GM23338 (cell line): ENCODE data around the gene EIF4G3. TPM values are rescaled to one million over a fixed set of nuclear protein-coding genes. Genes with fewer than 3 reads are reported as not detected.

Experiments
- ATAC-seq: fragments of 200-7000 bp; cut with Tn5 transposase; 3 replicates; pipeline ENCODE4 v1.9.1; 2020
- DNase-seq: peaks from one replicate; pipeline ENCODE4 v3.0.0-alpha.2; 2015; ENCODE audit warnings: low spot score
- H2AFZ ChIP-seq: fragments of 200-600 bp; sonication (generic); 2 replicates; pipeline ENCODE4 v1.8.0; 2016; ENCODE audit warnings: antibody characterized with exemption, mild to moderate bottlenecking, moderate library complexity
- H3F3A ChIP-seq: fragments of 200-600 bp; sonication (generic); replicated peaks from 2 replicates; pipeline ENCODE4 v1.8.0; 2017; ENCODE audit warnings: antibody characterized with exemption, mixed run types, low read depth
- H3K27ac ChIP-seq: fragments of 200-600 bp; sonication (generic); 2 replicates; pipeline ENCODE4 v1.6.1; 2016; ENCODE audit warnings: low read depth
- H3K27me3 ChIP-seq: fragments of 200-600 bp; sonication (generic); 2 replicates; pipeline ENCODE4 v1.8.0; 2016; ENCODE audit warnings: mild to moderate bottlenecking, mixed run types, moderate library complexity; ENCODE audit not compliant: insufficient read depth
- H3K36me3 ChIP-seq: fragments of 200-600 bp; sonication (generic); 2 replicates; pipeline ENCODE4 v1.8.0; 2016; ENCODE audit warnings: mild to moderate bottlenecking; ENCODE audit not compliant: insufficient read depth
- H3K4me1 ChIP-seq: fragments of 200-600 bp; sonication (generic); 2 replicates; pipeline ENCODE4 v1.8.0; 2016; ENCODE audit warnings: mild to moderate bottlenecking, moderate library complexity; ENCODE audit not compliant: insufficient read depth
- H3K4me2 ChIP-seq: fragments of 200-600 bp; sonication (generic); 2 replicates; pipeline ENCODE4 v1.7.1; 2017; ENCODE audit warnings: mixed run types
- H3K4me3 ChIP-seq: fragments of 200-600 bp; sonication (generic); 2 replicates; pipeline ENCODE4 v1.6.1; 2016; ENCODE audit warnings: mixed run types
- H3K79me2 ChIP-seq: fragments of 200-600 bp; sonication (generic); replicated peaks from 2 replicates; pipeline ENCODE4 v1.8.0; 2017; ENCODE audit warnings: mild to moderate bottlenecking; ENCODE audit not compliant: insufficient read depth
- H3K9me2 ChIP-seq: fragments of 200-600 bp; sonication (generic); 2 replicates; pipeline ENCODE4 v1.8.0; 2017; ENCODE audit not compliant: insufficient read depth
- H4K20me1 ChIP-seq: fragments of 200-600 bp; sonication (generic); replicated peaks from 2 replicates; pipeline ENCODE4 v1.8.0; 2017; ENCODE audit warnings: mild to moderate bottlenecking; ENCODE audit not compliant: insufficient read depth
- H3K27ac Mint-ChIP-seq: 2 replicates; pipeline ENCODE4 v1.8.0; 2020; ENCODE audit warnings: inconsistent platforms, mild to moderate bottlenecking, moderate library complexity, mixed read lengths
- H3K27me3 Mint-ChIP-seq: 3 replicates; pipeline ENCODE4 v1.8.0; 2022; ENCODE audit warnings: low read depth, mild to moderate bottlenecking, moderate library complexity, mixed read lengths, inconsistent platforms; ENCODE audit not compliant: insufficient read depth, poor library complexity
- H3K36me3 Mint-ChIP-seq: 3 replicates; pipeline ENCODE4 v1.8.0; 2021; ENCODE audit warnings: low read depth, mild to moderate bottlenecking, inconsistent platforms, moderate library complexity, mixed read lengths
- H3K4me1 Mint-ChIP-seq: 3 replicates; pipeline ENCODE4 v1.8.0; 2020; ENCODE audit warnings: mild to moderate bottlenecking, inconsistent platforms, mixed read lengths
- H3K4me3 Mint-ChIP-seq: 3 replicates; pipeline ENCODE4 v1.8.0; 2021; ENCODE audit warnings: moderate library complexity, mild to moderate bottlenecking, inconsistent platforms, mixed read lengths
- H3K9me3 Mint-ChIP-seq: 3 replicates; pipeline ENCODE4 v1.8.0; 2020; ENCODE audit warnings: moderate library complexity, mild to moderate bottlenecking, inconsistent platforms, mixed read lengths
- CREB1 ChIP-seq: fragments of 250-450 bp; sonication (Bioruptor Pico); IDR thresholded peaks from 2 replicates; pipeline ENCODE4 v1.5.0; 2020; ENCODE audit warnings: low read depth, mild to moderate bottlenecking, moderate library complexity
- EZH2phosphoT487 ChIP-seq: fragments of 200-600 bp; sonication (generic); IDR thresholded peaks from one replicate; pipeline ENCODE4 v1.8.1; 2018; ENCODE audit warnings: antibody characterized with exemption; ENCODE audit not compliant: unreplicated experiment
- JUNB ChIP-seq: IDR thresholded peaks from one replicate; pipeline ENCODE4 v1.6.1; 2016; ENCODE audit warnings: antibody characterized with exemption; ENCODE audit not compliant: unreplicated experiment
- POLR2AphosphoS5 ChIP-seq: IDR thresholded peaks from 2 replicates; pipeline ENCODE4 v1.6.1; 2016; ENCODE audit warnings: antibody characterized with exemption, low read depth
- REST ChIP-seq: IDR thresholded peaks from one replicate; pipeline ENCODE4 v1.6.1; 2018; ENCODE audit warnings: antibody characterized with exemption; ENCODE audit not compliant: unreplicated experiment
- ZNF114 ChIP-seq: fragments of 250-450 bp; sonication (Bioruptor Pico); IDR thresholded peaks from 2 replicates; pipeline ENCODE4 v1.5.0; 2020; ENCODE audit warnings: mild to moderate bottlenecking, moderate library complexity
- ZNF331 ChIP-seq: fragments of 250-450 bp; sonication (Bioruptor Pico); IDR thresholded peaks from 2 replicates; pipeline ENCODE4 v1.5.0; 2020; ENCODE audit warnings: low read depth, mild to moderate bottlenecking, moderate library complexity
- ZNF462 ChIP-seq: fragments of 250-450 bp; sonication (Bioruptor Pico); IDR thresholded peaks from 2 replicates; pipeline ENCODE4 v1.5.0; 2020; ENCODE audit warnings: mild to moderate bottlenecking, moderate library complexity
- long read RNA-seq: library from polyadenylated mRNA; unstranded; transcript quantifications from one replicate; pipeline ENCODE4 v2.0.0, GENCODE V29; 2020; ENCODE audit not compliant: unreplicated experiment
- polyA plus RNA-seq: library from polyadenylated mRNA; unstranded; fragments of >200 nt; fragmentation: Nextera tagmentation; extraction: Ambion mirVana; gene quantifications from 2 replicates; pipeline ENCODE4 v1.2.1, GENCODE V29; 2016
- total RNA-seq: library from RNA; depleted of rRNA; stranded (reverse); fragments of >200 nt; shearing (Covaris generic); gene quantifications from 2 replicates; pipeline ENCODE4 v1.2.3, GENCODE V29; 2014; rRNA removed

Gene EIF4G3
- total RNA-seq (63.4 and 68.1 TPM in 2 replicates), polyA plus RNA-seq (36.5 and 37.9 TPM in 2 replicates)
- long read RNA-seq, partial matches to known transcripts = 1 of 5 reads
- long read RNA-seq, other reads (novel, unspliced or antisense) = 3 of 5 reads

- peaks cover 20% of the 10 kb centered on the region for H3K27me3 Mint-ChIP-seq
- no peaks in the 10 kb centered on the region for H3K9me3 Mint-ChIP-seq
- Histone ChIP-seq H3K4me3 (peak within 1 kb of the TSS; percentile 96), H3K4me2 (peak within 1 kb of the TSS; percentile 92), H3K36me3 (no peaks in the 10 kb centered on the region), H3F3A (0 out of 2 replicates have a peak, but pooled peaks cover 3% of the 10 kb centered on the region), H4K20me1 (peaks cover 31% of the 10 kb centered on the region), H3K4me1 (peaks cover 18% of the 10 kb centered on the region), H3K27me3 (peaks cover 21% of the 10 kb centered on the region; the same call in 1 of the 2 replicates), H3K9me2 (no peaks in the 10 kb centered on the region), H3K27ac (0 out of 2 replicates have a peak within 1 kb of the TSS, but pooled peaks have one; percentile 7), H3K79me2 (peaks cover 42% of the 10 kb centered on the region), H2AFZ (0 out of 2 replicates have a peak within 1 kb of the TSS, but pooled peaks have one; percentile 72)
- DNase-seq = peak; percentile 99
- TF ChIP-seq POLR2AphosphoS5 (peak; percentile 92), ZNF331 (CRISPR knock-in tag) (no peak), EZH2phosphoT487 (no peak), JUNB (no peak), ZNF462 (CRISPR knock-in tag) (no peak), REST (no peak), CREB1 (CRISPR knock-in tag) (peak; percentile 43; the same call in 1 of the 2 replicates), ZNF114 (CRISPR knock-in tag) (no peak; the same call in 1 of the 2 replicates)
- peaks cover 12% of the 10 kb centered on the region; the same call in 2 of the 3 replicates for H3K36me3 Mint-ChIP-seq
- peaks cover 18% of the 10 kb centered on the region for H3K4me1 Mint-ChIP-seq
- H3K27ac Mint-ChIP-seq = peak within 1 kb of the TSS; percentile 97
- ATAC-seq = peak; percentile 92
- peak within 1 kb of the TSS; percentile 84 for H3K4me3 Mint-ChIP-seq
These were observed at the start of gene EIF4G3 for GRCh38 chr1:21176586-21177555. Gene EIF4G3 (minus strand): TSS chr1:21176897. CDS start chr1:21002742, 174,155 bp downstream.
